Liver (tissue), 3 donors: ENCODE data around the gene GLOD4.

Experiments used
- EGR1 ChIP-seq, 2 donors: IDR thresholded peaks; 2 replicates each; pipeline ENCODE4 v1.6.1; 2016 to 2018; ENCODE audit warnings: antibody characterized with exemption in 2 of 2, low read depth in 2 of 2
- FOXA1 ChIP-seq: IDR thresholded peaks from 2 replicates; pipeline ENCODE4 v1.6.1; 2016; ENCODE audit warnings: antibody characterized with exemption
- RAD21 ChIP-seq, 2 donors: IDR thresholded peaks; 2 replicates each; pipeline ENCODE4 v1.6.1; 2016; ENCODE audit warnings: antibody characterized with exemption in 2 of 2, mild to moderate bottlenecking in 2 of 2
- SP1 ChIP-seq: IDR thresholded peaks from 2 replicates; pipeline ENCODE4 v1.6.1; 2018; ENCODE audit warnings: antibody characterized with exemption, mild to moderate bottlenecking
- TAF1 ChIP-seq: conservative IDR thresholded peaks from 2 replicates; pipeline ENCODE4 v1.6.1; 2016; ENCODE audit warnings: antibody characterized with exemption, mild to moderate bottlenecking
- YY1 ChIP-seq: IDR thresholded peaks from 2 replicates; pipeline ENCODE4 v1.6.1; 2016; ENCODE audit warnings: antibody characterized with exemption, mild to moderate bottlenecking
- TF ChIP-seq, protein P1 (sequence below): IDR thresholded peaks from 2 replicates; pipeline ENCODE4 v1.6.1; 2016; ENCODE audit warnings: antibody characterized with exemption
- TF ChIP-seq, protein P2 (sequence below): IDR thresholded peaks from 2 replicates; pipeline ENCODE4 v1.6.1; 2016; ENCODE audit warnings: antibody characterized with exemption
- TF ChIP-seq, protein P3 (sequence below): fragments of 150-350 bp; IDR thresholded peaks from 2 replicates; pipeline ENCODE4 v1.5.1; 2017; ENCODE audit warnings: improper control_type of control experiment, low read depth, low read length; ENCODE audit not compliant: missing input control
- TF ChIP-seq, protein P4 (sequence below): IDR thresholded peaks from 2 replicates; pipeline ENCODE4 v1.6.1; 2016; ENCODE audit warnings: antibody characterized with exemption, mild to moderate bottlenecking
- donor health status: healthy.
- donor health status: healthy.

DNA sequence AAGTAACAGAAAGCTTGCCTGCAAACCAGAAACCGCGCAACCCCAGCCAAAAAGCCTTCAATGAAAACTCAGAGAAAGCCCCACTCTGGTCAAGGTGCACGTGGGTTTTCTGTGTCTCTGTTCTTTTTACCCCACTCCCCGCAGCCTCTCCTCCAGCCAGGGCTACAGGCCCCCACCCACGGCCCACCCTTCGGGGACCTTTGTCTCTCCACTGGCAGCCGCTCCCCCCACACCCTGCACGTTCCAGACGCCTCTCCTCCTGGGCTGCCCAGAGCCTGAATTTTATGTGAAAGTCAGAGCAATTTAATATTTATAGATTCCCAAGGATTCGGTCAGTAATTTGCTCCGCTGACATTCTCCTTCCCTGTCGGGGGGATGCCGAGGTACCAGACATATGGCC lies 24.3 kb upstream of the GLOD4 start:
- TF ChIP-seq, protein P1, sequence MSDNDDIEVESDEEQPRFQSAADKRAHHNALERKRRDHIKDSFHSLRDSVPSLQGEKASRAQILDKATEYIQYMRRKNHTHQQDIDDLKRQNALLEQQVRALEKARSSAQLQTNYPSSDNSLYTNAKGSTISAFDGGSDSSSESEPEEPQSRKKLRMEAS, result no peak
- TF ChIP-seq, protein P2, sequence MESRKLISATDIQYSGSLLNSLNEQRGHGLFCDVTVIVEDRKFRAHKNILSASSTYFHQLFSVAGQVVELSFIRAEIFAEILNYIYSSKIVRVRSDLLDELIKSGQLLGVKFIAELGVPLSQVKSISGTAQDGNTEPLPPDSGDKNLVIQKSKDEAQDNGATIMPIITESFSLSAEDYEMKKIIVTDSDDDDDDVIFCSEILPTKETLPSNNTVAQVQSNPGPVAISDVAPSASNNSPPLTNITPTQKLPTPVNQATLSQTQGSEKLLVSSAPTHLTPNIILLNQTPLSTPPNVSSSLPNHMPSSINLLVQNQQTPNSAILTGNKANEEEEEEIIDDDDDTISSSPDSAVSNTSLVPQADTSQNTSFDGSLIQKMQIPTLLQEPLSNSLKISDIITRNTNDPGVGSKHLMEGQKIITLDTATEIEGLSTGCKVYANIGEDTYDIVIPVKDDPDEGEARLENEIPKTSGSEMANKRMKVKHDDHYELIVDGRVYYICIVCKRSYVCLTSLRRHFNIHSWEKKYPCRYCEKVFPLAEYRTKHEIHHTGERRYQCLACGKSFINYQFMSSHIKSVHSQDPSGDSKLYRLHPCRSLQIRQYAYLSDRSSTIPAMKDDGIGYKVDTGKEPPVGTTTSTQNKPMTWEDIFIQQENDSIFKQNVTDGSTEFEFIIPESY, result no peak
- TF ChIP-seq, protein P3, sequence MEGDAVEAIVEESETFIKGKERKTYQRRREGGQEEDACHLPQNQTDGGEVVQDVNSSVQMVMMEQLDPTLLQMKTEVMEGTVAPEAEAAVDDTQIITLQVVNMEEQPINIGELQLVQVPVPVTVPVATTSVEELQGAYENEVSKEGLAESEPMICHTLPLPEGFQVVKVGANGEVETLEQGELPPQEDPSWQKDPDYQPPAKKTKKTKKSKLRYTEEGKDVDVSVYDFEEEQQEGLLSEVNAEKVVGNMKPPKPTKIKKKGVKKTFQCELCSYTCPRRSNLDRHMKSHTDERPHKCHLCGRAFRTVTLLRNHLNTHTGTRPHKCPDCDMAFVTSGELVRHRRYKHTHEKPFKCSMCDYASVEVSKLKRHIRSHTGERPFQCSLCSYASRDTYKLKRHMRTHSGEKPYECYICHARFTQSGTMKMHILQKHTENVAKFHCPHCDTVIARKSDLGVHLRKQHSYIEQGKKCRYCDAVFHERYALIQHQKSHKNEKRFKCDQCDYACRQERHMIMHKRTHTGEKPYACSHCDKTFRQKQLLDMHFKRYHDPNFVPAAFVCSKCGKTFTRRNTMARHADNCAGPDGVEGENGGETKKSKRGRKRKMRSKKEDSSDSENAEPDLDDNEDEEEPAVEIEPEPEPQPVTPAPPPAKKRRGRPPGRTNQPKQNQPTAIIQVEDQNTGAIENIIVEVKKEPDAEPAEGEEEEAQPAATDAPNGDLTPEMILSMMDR, result no peak
- TF ChIP-seq SP1 (no peak), TAF1 (no peak), EGR1 (IDR thresholded peaks at IDR 0.05; ENCODE audit: low read depth in 2 of 2) (no peak), YY1 (no peak), RAD21 (IDR thresholded peaks at IDR 0.05) (no peak), FOXA1 (no peak)
- TF ChIP-seq, protein P4, sequence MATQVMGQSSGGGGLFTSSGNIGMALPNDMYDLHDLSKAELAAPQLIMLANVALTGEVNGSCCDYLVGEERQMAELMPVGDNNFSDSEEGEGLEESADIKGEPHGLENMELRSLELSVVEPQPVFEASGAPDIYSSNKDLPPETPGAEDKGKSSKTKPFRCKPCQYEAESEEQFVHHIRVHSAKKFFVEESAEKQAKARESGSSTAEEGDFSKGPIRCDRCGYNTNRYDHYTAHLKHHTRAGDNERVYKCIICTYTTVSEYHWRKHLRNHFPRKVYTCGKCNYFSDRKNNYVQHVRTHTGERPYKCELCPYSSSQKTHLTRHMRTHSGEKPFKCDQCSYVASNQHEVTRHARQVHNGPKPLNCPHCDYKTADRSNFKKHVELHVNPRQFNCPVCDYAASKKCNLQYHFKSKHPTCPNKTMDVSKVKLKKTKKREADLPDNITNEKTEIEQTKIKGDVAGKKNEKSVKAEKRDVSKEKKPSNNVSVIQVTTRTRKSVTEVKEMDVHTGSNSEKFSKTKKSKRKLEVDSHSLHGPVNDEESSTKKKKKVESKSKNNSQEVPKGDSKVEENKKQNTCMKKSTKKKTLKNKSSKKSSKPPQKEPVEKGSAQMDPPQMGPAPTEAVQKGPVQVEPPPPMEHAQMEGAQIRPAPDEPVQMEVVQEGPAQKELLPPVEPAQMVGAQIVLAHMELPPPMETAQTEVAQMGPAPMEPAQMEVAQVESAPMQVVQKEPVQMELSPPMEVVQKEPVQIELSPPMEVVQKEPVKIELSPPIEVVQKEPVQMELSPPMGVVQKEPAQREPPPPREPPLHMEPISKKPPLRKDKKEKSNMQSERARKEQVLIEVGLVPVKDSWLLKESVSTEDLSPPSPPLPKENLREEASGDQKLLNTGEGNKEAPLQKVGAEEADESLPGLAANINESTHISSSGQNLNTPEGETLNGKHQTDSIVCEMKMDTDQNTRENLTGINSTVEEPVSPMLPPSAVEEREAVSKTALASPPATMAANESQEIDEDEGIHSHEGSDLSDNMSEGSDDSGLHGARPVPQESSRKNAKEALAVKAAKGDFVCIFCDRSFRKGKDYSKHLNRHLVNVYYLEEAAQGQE, result no peak
